H1 (cell line): ENCODE measurements around the gene DOCK1. TPM values are rescaled to one million over a fixed set of nuclear protein-coding genes. Genes with fewer than 3 reads are reported as not detected.

Source experiments
- CTCF ChIA-PET: fragments of 300-600 bp; sonication (Branson Sonifier 250); formaldehyde crosslinking; loops from one replicate; lab custom pipeline; 2021; ENCODE audit not compliant: partially characterized antibody; lab: Charles Lee
- POLR2A ChIA-PET: fragments of 300-600 bp; sonication (Branson Sonifier 250); formaldehyde crosslinking; loops from one replicate; lab custom pipeline; 2021; ENCODE audit warnings: inconsistent platforms; ENCODE audit not compliant: partially characterized antibody; lab: Charles Lee
- DNase-seq, 2 experiments: peaks; one replicate each; pipeline versions ENCODE4 v3.0.0 to v3.0.0-alpha.2; 2010 to 2022; ENCODE audit warnings: low spot score in 2 of 2, low read depth in 1 of 2, mixed read lengths in 1 of 2
- FAIRE-seq: peaks from 2 replicates; lab custom pipeline; 2011; peaks lifted over from hg19 to GRCh38; lab: Jason Lieb, UNC
- H2AFZ ChIP-seq: 2 replicates; pipeline ENCODE4 v1.8.1; 2012; ENCODE audit warnings: low read length, inconsistent platforms
- H2AK5ac ChIP-seq: 2 replicates; pipeline ENCODE4 v1.6.1; 2013; ENCODE audit warnings: low read depth, low read length
- H2BK120ac ChIP-seq: replicated peaks from 2 replicates; pipeline ENCODE3; 2013; ENCODE audit warnings: low read depth, low read length, inconsistent platforms
- H2BK12ac ChIP-seq: 2 replicates; pipeline ENCODE4 v1.6.1; 2013; ENCODE audit warnings: low read depth, low read length
- H2BK15ac ChIP-seq: 2 replicates; pipeline ENCODE4 v1.6.1; 2013; ENCODE audit warnings: low read length
- H2BK20ac ChIP-seq: 2 replicates; pipeline ENCODE4 v1.6.1; 2013; ENCODE audit warnings: low read length
- H2BK5ac ChIP-seq: 2 replicates; pipeline ENCODE4 v1.6.1; 2013; ENCODE audit warnings: low read depth, low read length
- H3K14ac ChIP-seq: 2 replicates; pipeline ENCODE4 v1.6.1; 2013; ENCODE audit warnings: inconsistent platforms; ENCODE audit not compliant: insufficient read length
- H3K18ac ChIP-seq: 2 replicates; pipeline ENCODE4 v1.6.1; 2013; ENCODE audit warnings: low read length; ENCODE audit errors: extremely low read depth
- H3K23ac ChIP-seq: 2 replicates; pipeline ENCODE4 v1.6.1; 2013; ENCODE audit warnings: inconsistent platforms; ENCODE audit not compliant: insufficient read length
- H3K23me2 ChIP-seq: 2 replicates; pipeline ENCODE4 v1.6.1; 2013; ENCODE audit warnings: low read depth, low read length
- H3K27ac ChIP-seq: 2 replicates; pipeline ENCODE4 v1.6.1; 2011; ENCODE audit warnings: low read depth, low read length, inconsistent platforms
- H3K27me3 ChIP-seq, 4 experiments: replicated peaks in 1 of 4; 1 replicate in 1 of 4; 2 replicates in 3 of 4; pipeline versions ENCODE4 v1.6.1 to v1.8.1; 2011 to 2013; ENCODE audit warnings: low read length in 3 of 4, mild to moderate bottlenecking in 3 of 4, inconsistent platforms in 2 of 4, mixed read lengths in 2 of 4, moderate library complexity in 1 of 4; ENCODE audit not compliant: control insufficient read depth in 3 of 4, insufficient read depth in 3 of 4; ENCODE audit errors: extremely low read depth in 1 of 4
- H3K36me3 ChIP-seq, 4 experiments: 2 replicates each; pipeline versions ENCODE4 v1.6.1 to v1.8.1; 2011 to 2013; ENCODE audit warnings: mild to moderate bottlenecking in 4 of 4, low read length in 3 of 4, moderate library complexity in 2 of 4, control low read depth in 1 of 4, inconsistent platforms in 1 of 4; ENCODE audit not compliant: insufficient read depth in 4 of 4, control insufficient read depth in 2 of 4
- H3K4ac ChIP-seq: replicated peaks from 2 replicates; pipeline ENCODE3; 2013; ENCODE audit warnings: low read length, low read depth, mixed read lengths, inconsistent platforms; ENCODE audit not compliant: insufficient read length
- H3K4me1 ChIP-seq, 4 experiments: replicated peaks in 1 of 4; 1 replicate in 1 of 4; 2 replicates in 3 of 4; pipeline versions ENCODE4 v1.6.1 to v1.8.1; 2011 to 2013; ENCODE audit warnings: low read length in 3 of 4, inconsistent platforms in 2 of 4, mixed read lengths in 1 of 4; ENCODE audit not compliant: insufficient read depth in 4 of 4, control insufficient read depth in 3 of 4
- H3K4me2 ChIP-seq, 2 experiments: 2 replicates each; pipeline versions ENCODE4 v1.6.1 to v1.8.1; 2011 to 2013; ENCODE audit warnings: low read depth in 2 of 2, low read length in 2 of 2, control low read depth in 1 of 2, inconsistent platforms in 1 of 2, mild to moderate bottlenecking in 1 of 2; ENCODE audit not compliant: insufficient read depth in 1 of 2
- H3K4me3 ChIP-seq, 4 experiments: fragments of 200-600, 300-600 bp in 1 of 4; sonication (generic), shearing (Covaris generic), sonication (Bioruptor Twin) in 1 of 4; 2 replicates each; pipeline versions ENCODE4 v1.5.1 to v1.8.1; 2011 to 2016; ENCODE audit warnings: low read length in 4 of 4, low read depth in 3 of 4, control low read depth in 2 of 4, inconsistent platforms in 2 of 4, mild to moderate bottlenecking in 2 of 4, mixed read lengths in 1 of 4, moderate library complexity in 1 of 4; ENCODE audit not compliant: insufficient read depth in 2 of 4; ENCODE audit errors: extremely low read depth in 1 of 4
- H3K56ac ChIP-seq: replicated peaks from 2 replicates; pipeline ENCODE3; 2013; ENCODE audit warnings: low read depth, mild to moderate bottlenecking, mixed read lengths, low read length, inconsistent platforms; ENCODE audit not compliant: insufficient read length
- H3K79me1 ChIP-seq: 2 replicates; pipeline ENCODE4 v1.6.1; 2013; ENCODE audit warnings: low read depth, low read length, control low read depth
- H3K79me2 ChIP-seq, 2 experiments: 2 replicates each; pipeline versions ENCODE4 v1.6.1 to v1.8.1; 2012 to 2013; ENCODE audit warnings: low read length in 2 of 2, mild to moderate bottlenecking in 2 of 2, inconsistent platforms in 1 of 2; ENCODE audit not compliant: insufficient read depth in 2 of 2, control insufficient read depth in 1 of 2
- H3K9ac ChIP-seq, 4 experiments: replicated peaks in 1 of 4; 1 replicate in 1 of 4; 2 replicates in 3 of 4; pipeline versions ENCODE4 v1.6.1 to v1.8.1; 2011 to 2013; ENCODE audit warnings: low read depth in 3 of 4, low read length in 3 of 4, control low read depth in 2 of 4, mild to moderate bottlenecking in 2 of 4, moderate library complexity in 2 of 4, inconsistent platforms in 1 of 4; ENCODE audit errors: extremely low read depth in 1 of 4
- H3K9me3 ChIP-seq, 2 experiments: 2 replicates each; pipeline versions ENCODE4 v1.6.1 to v1.8.1; 2012 to 2013; ENCODE audit warnings: mild to moderate bottlenecking in 2 of 2, moderate library complexity in 2 of 2, control low read depth in 1 of 2, inconsistent platforms in 1 of 2, low read depth in 1 of 2, low read length in 1 of 2, mixed read lengths in 1 of 2; ENCODE audit not compliant: insufficient read depth in 2 of 2
- H4K20me1 ChIP-seq, 2 experiments: replicated peaks in 1 of 2; 2 replicates each; pipeline versions ENCODE3 to v1.8.1; 2011 to 2013; ENCODE audit warnings: inconsistent platforms in 2 of 2, low read length in 2 of 2, mild to moderate bottlenecking in 1 of 2; ENCODE audit not compliant: insufficient read depth in 2 of 2, control insufficient read depth in 1 of 2
- H4K5ac ChIP-seq: 2 replicates; pipeline ENCODE4 v1.6.1; 2013; ENCODE audit warnings: low read length, low read depth, mixed read lengths, inconsistent platforms; ENCODE audit not compliant: insufficient read length
- H4K8ac ChIP-seq: 2 replicates; pipeline ENCODE4 v1.8.0; 2013; ENCODE audit warnings: mild to moderate bottlenecking, moderate library complexity, low read length, inconsistent platforms; ENCODE audit not compliant: insufficient read depth; ENCODE audit errors: extremely low read depth
- H4K91ac ChIP-seq: replicated peaks from 2 replicates; pipeline ENCODE3; 2013; ENCODE audit warnings: low read length, mixed read lengths, inconsistent platforms; ENCODE audit not compliant: insufficient read length
- ATF3 ChIP-seq: IDR thresholded peaks from 2 replicates; pipeline ENCODE4 v1.6.1; 2011; ENCODE audit warnings: low read depth, mild to moderate bottlenecking, low read length; ENCODE audit not compliant: insufficient read depth
- CBX5 ChIP-seq: fragments of 300-800, 300-1000 bp; sonication (generic); IDR thresholded peaks from 2 replicates; pipeline ENCODE4 v1.7.1; 2016; ENCODE audit warnings: antibody characterized with exemption, low read length, low read depth
- EZH2 ChIP-seq: fragments of 200-600 bp; sonication (generic); IDR thresholded peaks from 2 replicates; pipeline ENCODE4 v1.7.1; 2012; ENCODE audit warnings: low read depth, mild to moderate bottlenecking, moderate library complexity, low read length, inconsistent platforms; ENCODE audit not compliant: severe bottlenecking
- JUND ChIP-seq: IDR thresholded peaks from 2 replicates; pipeline ENCODE4 v1.6.1; 2011; ENCODE audit warnings: mild to moderate bottlenecking, improper control_type of control experiment, low read length
- RBBP5 ChIP-seq: IDR thresholded peaks from 2 replicates; pipeline ENCODE4 v1.7.1; 2012; ENCODE audit warnings: low read depth, mild to moderate bottlenecking, inconsistent platforms, low read length, moderate library complexity, borderline replicate concordance
- SAP30 ChIP-seq: fragments of 300-600 bp; sonication (generic); IDR thresholded peaks from 2 replicates; pipeline ENCODE4 v1.7.1; 2012; ENCODE audit warnings: low read length, moderate library complexity, mild to moderate bottlenecking, inconsistent platforms; ENCODE audit not compliant: insufficient read depth, insufficient replicate concordance
- SIN3A ChIP-seq, 2 experiments: IDR thresholded peaks in 1 of 2; conservative IDR thresholded peaks in 1 of 2; 2 replicates each; pipeline ENCODE4 v1.6.1; 2011 to 2012; ENCODE audit warnings: low read length in 2 of 2, improper control_type of control experiment in 1 of 2, low read depth in 1 of 2, mild to moderate bottlenecking in 1 of 2
- SUZ12 ChIP-seq: fragments of 200-600 bp; sonication (generic); IDR thresholded peaks from 2 replicates; pipeline ENCODE4 v1.6.1; 2012; ENCODE audit warnings: mild to moderate bottlenecking, inconsistent platforms, low read length, moderate library complexity, mixed read lengths
- TEAD4 ChIP-seq: IDR thresholded peaks from 2 replicates; pipeline ENCODE4 v1.6.1; 2012; ENCODE audit warnings: low read depth, low read length, inconsistent platforms, mixed read lengths
- whole genome bisulfite sequencing, 2 experiments: shearing (Covaris generic) in 1 of 2; methylation state at CpG; one replicate each; pipeline versions ENCODE4 v1.1.6 to v1.1.7; 2013 to 2015; ENCODE audit warnings: low lambda C conversion rate in 2 of 2, mixed read lengths in 2 of 2, inconsistent platforms in 1 of 2, low coverage in 1 of 2, missing lambda C conversion rate in 1 of 2; ENCODE audit not compliant: insufficient replicate concordance in 2 of 2, insufficient coverage in 1 of 2, insufficient read length in 1 of 2; ENCODE audit errors: extremely low coverage in 1 of 2, missing lambda C conversion rate in 1 of 2; 5-methylcytosine and 5-hydroxymethylcytosine counted together
- polyA plus RNA-seq, 7 experiments: library from polyadenylated mRNA; depleted of rRNA in 3 of 7; stranded (reverse) in 5 of 7; unstranded in 2 of 7; fragments of >200 nt in 5 of 7; fragments of 200-250 nt in 2 of 7; gene quantifications; 1 replicate in 5 of 7; 2 replicates in 1 of 7; 4 replicates in 1 of 7; pipeline versions ENCODE4 v1.2.1 to v1.2.3, GENCODE V29; 2011 to 2013; ENCODE audit warnings: missing spikeins in 2 of 7, mixed read lengths in 2 of 7
- total RNA-seq: library from RNA; stranded (reverse); fragmentation: NEBNext Ultra II Directional; extraction: Animal tissue kit (Norgen Biotek cat#: 25700); gene quantifications from 2 replicates; pipeline ENCODE4 v1.2.1, GENCODE V29; 2021

The DOCK1 gene
- total and polyA plus RNA-seq, 2 of the 8 experiments (the other 6 are each of a cell fraction or from before 2014, with no cell fraction given) = 11.6 to 53.0 TPM

GRCh38 chr10:127325506-127325905 lies 420.3 kb downstream of the DOCK1 start:
- CTCF ChIA-PET = interaction anchor here (1.2 kb wide), 1 partner anchor 11 kb away, joined by 3 read pairs; no protein-coding TSS in a partner anchor
- H2BK120ac ChIP-seq = no peak overlapping the region
- no peak overlapping the region for H3K9ac ChIP-seq
- no peaks in the 10 kb centered on the region for H4K20me1 ChIP-seq
- H3K9me3 ChIP-seq = no peaks in the 10 kb centered on the region
- POLR2A ChIA-PET = no interaction called here
- TF ChIP-seq RBBP5 (no peak), TEAD4 (no peak), SIN3A (conservative IDR thresholded peaks at IDR 0.05 in 1 of 2, IDR thresholded peaks at IDR 0.05 in 1 of 2; ENCODE audit: low read depth in 1 of 2, low read length in 2 of 2) (no peak), SUZ12 (no peak), ATF3 (no peak), EZH2 (no peak), SAP30 (no peak), JUND (no peak), CBX5 (no peak)
- TF ChIP-seq, all 59 proteins: peak for 0
- H3K4me3 ChIP-seq = no peak overlapping the region
- WGBS, 2 experiments = 93% methylated on average over 5 of the region's 5 CpGs; no CpG with 5 or more reads in 1 of the 2 experiments
- no peak overlapping the region for H2BK20ac ChIP-seq
- no peak overlapping the region for H2BK12ac ChIP-seq
- H3K23me2 ChIP-seq = no peaks in the 10 kb centered on the region
- no peaks in the 10 kb centered on the region for H3K79me2 ChIP-seq
- H3K4me2 ChIP-seq = no peak overlapping the region
- H3K79me1 ChIP-seq = 0 out of 2 replicates have a peak, but pooled peaks cover 2% of the 10 kb centered on the region
- no peak overlapping the region for H2BK15ac ChIP-seq
- no peak overlapping the region for H3K27ac ChIP-seq
- H2AFZ ChIP-seq = no peak overlapping the region
- no peak for FAIRE-seq
- no peak overlapping the region for H4K91ac ChIP-seq
- no peak overlapping the region for H3K23ac ChIP-seq
- no peak overlapping the region for H3K56ac ChIP-seq
- H4K5ac ChIP-seq = no peak overlapping the region
- no peak overlapping the region for H3K18ac ChIP-seq
- H3K14ac ChIP-seq = no peak overlapping the region
- H3K27me3 ChIP-seq = no peaks in the 10 kb centered on the region
- H2AK5ac ChIP-seq = no peak overlapping the region
- no peaks in the 10 kb centered on the region; a peak in 1 of 7 replicates for H3K4me1 ChIP-seq
- DNase-seq = no peak
- no peak overlapping the region for H3K4ac ChIP-seq
- no peak overlapping the region for H2BK5ac ChIP-seq
- no peak overlapping the region for H4K8ac ChIP-seq
- H3K36me3 ChIP-seq = no peaks in the 10 kb centered on the region; a peak in 1 of 8 replicates
